Measurements from ENCODE around the gene CRABP2. TPM values are rescaled to one million over a fixed set of nuclear protein-coding genes. Genes with fewer than 3 reads are reported as not detected.

The CRABP2 gene
- total and polyA plus RNA-seq, 5 experiments from 2014 or later, result 0.44 to 2.9 TPM; not detected in 3

- Mint-ChIP-seq H3K9me3 (no peaks in the 10 kb centered on the region), H3K36me3 (peaks cover 0 to 1% (median 0%) of the 10 kb centered on the region in 3 donors), H3K4me1 (peaks cover 0 to 4% (median 1%) of the 10 kb centered on the region in 4 donors), H3K4me3 (no peak overlapping the region), H3K27me3 (peaks cover 4 to 47% (median 32%) of the 10 kb centered on the region in 5 donors), H3K27ac (no peak overlapping the region)
- no peak for DNase-seq
- POLR2A ChIA-PET, result no interaction called here
- no peak for ATAC-seq
Observed at GRCh38 chr1:156670791-156671190, 34.6 kb downstream of the CRABP2 start.

- no peaks in the 10 kb centered on the region for H3K9me3 Mint-ChIP-seq
- ATAC-seq (no peak), DNase-seq (no peak)
- POLR2A ChIA-PET, result no interaction called here
- H3K27ac Mint-ChIP-seq, result peak overlapping the region in 1 of 10 donors; percentile 16
- no peak overlapping the region for H3K4me3 Mint-ChIP-seq
- H3K27me3 Mint-ChIP-seq, result peaks cover 4 to 43% (median 29%) of the 10 kb centered on the region in 5 donors
- peaks cover 0 to 1% (median 0%) of the 10 kb centered on the region in 3 donors for H3K36me3 Mint-ChIP-seq
- H3K4me1 Mint-ChIP-seq, result peaks cover 0 to 7% (median 3%) of the 10 kb centered on the region in 4 donors
Observed at GRCh38 chr1:156670359-156670758, 35.0 kb downstream of the CRABP2 start.

GRCh38 chr1:156669794-156670193 lies 35.6 kb downstream of the CRABP2 start:
- H3K27me3 Mint-ChIP-seq, result peaks cover 4 to 38% (median 24%) of the 10 kb centered on the region in 5 donors
- ATAC-seq, result no peak
- DNase-seq, result no peak
- H3K36me3 Mint-ChIP-seq, result peaks cover 0 to 1% (median 0%) of the 10 kb centered on the region in 3 donors
- POLR2A ChIA-PET, result no interaction called here
- peaks cover 0 to 8% (median 3%) of the 10 kb centered on the region in 4 donors for H3K4me1 Mint-ChIP-seq
- no peaks in the 10 kb centered on the region for H3K9me3 Mint-ChIP-seq
- H3K27ac Mint-ChIP-seq, result no peak overlapping the region
- no peak overlapping the region for H3K4me3 Mint-ChIP-seq

GRCh38 chr1:156668801-156669637 lies 36.4 kb downstream of the CRABP2 start:
- Mint-ChIP-seq H3K27me3 (peaks cover 4 to 31% (median 16%) of the 10 kb centered on the region in 5 donors), H3K4me1 (peaks cover 0 to 14% (median 4%) of the 10 kb centered on the region in 4 donors), H3K4me3 (no peak overlapping the region), H3K36me3 (no peaks in the 10 kb centered on the region), H3K27ac (no peak overlapping the region), H3K9me3 (no peaks in the 10 kb centered on the region)
- DNase-seq (no peak), ATAC-seq (no peak)
- POLR2A ChIA-PET, result no interaction called here

GRCh38 chr1:156667968-156668709 lies 37.2 kb downstream of the CRABP2 start:
- peak overlapping the region in 1 of 10 donors; percentile 59 for H3K27ac Mint-ChIP-seq
- no peaks in the 10 kb centered on the region for H3K9me3 Mint-ChIP-seq
- H3K27me3 Mint-ChIP-seq, result peaks cover 4 to 22% (median 11%) of the 10 kb centered on the region in 5 donors
- no peak overlapping the region for H3K4me3 Mint-ChIP-seq
- peaks cover 0 to 18% (median 4%) of the 10 kb centered on the region in 4 donors for H3K4me1 Mint-ChIP-seq
- H3K36me3 Mint-ChIP-seq, result no peaks in the 10 kb centered on the region
- POLR2A ChIA-PET, result no interaction called here
- DNase-seq (no peak), ATAC-seq (no peak)

GRCh38 chr1:156667610-156667967 lies 37.8 kb downstream of the CRABP2 start:
- no peak overlapping the region for H3K27ac Mint-ChIP-seq
- no peak for DNase-seq
- H3K27me3 Mint-ChIP-seq, result peaks cover 4 to 18% (median 9%) of the 10 kb centered on the region in 5 donors
- ATAC-seq, result no peak
- no peaks in the 10 kb centered on the region for H3K36me3 Mint-ChIP-seq
- POLR2A ChIA-PET, result no interaction called here
- H3K9me3 Mint-ChIP-seq, result no peaks in the 10 kb centered on the region
- no peak overlapping the region for H3K4me3 Mint-ChIP-seq
- peaks cover 0 to 23% (median 4%) of the 10 kb centered on the region in 4 donors for H3K4me1 Mint-ChIP-seq

GRCh38 chr1:156666862-156667609 lies 38.3 kb downstream of the CRABP2 start:
- H3K36me3 Mint-ChIP-seq, result no peaks in the 10 kb centered on the region
- H3K27ac Mint-ChIP-seq, result peak overlapping the region in 1 of 10 donors; percentile 19
- H3K4me1 Mint-ChIP-seq, result peaks cover 2 to 28% (median 6%) of the 10 kb centered on the region in 4 donors
- H3K27me3 Mint-ChIP-seq, result peaks cover 4 to 14% (median 10%) of the 10 kb centered on the region in 5 donors
- no peaks in the 10 kb centered on the region for H3K9me3 Mint-ChIP-seq
- ATAC-seq (no peak), DNase-seq (no peak)
- no peak overlapping the region for H3K4me3 Mint-ChIP-seq
- POLR2A ChIA-PET, result no interaction called here

GRCh38 chr1:156665539-156665938 lies 39.8 kb downstream of the CRABP2 start:
- POLR2A ChIA-PET, result no interaction called here
- Mint-ChIP-seq H3K9me3 (no peaks in the 10 kb centered on the region), H3K27me3 (peaks cover 0 to 5% (median 0%) of the 10 kb centered on the region in 5 donors), H3K27ac (peak overlapping the region in 1 of 10 donors; percentile 9), H3K4me1 (peaks cover 12 to 42% (median 16%) of the 10 kb centered on the region in 4 donors), H3K36me3 (no peaks in the 10 kb centered on the region), H3K4me3 (peak overlapping the region in 1 of 10 donors; percentile 0)
- DNase-seq (no peak), ATAC-seq (no peak)

GRCh38 chr1:156664767-156665411 lies 40.5 kb downstream of the CRABP2 start:
- no peak overlapping the region for H3K27ac Mint-ChIP-seq
- no peaks in the 10 kb centered on the region for H3K9me3 Mint-ChIP-seq
- no peaks in the 10 kb centered on the region for H3K36me3 Mint-ChIP-seq
- ATAC-seq (no peak), DNase-seq (no peak)
- H3K4me1 Mint-ChIP-seq, result peaks cover 16 to 49% (median 22%) of the 10 kb centered on the region in 4 donors
- peaks cover 0 to 5% (median 0%) of the 10 kb centered on the region in 5 donors for H3K27me3 Mint-ChIP-seq
- H3K4me3 Mint-ChIP-seq, result no peak overlapping the region
- POLR2A ChIA-PET, result no interaction called here

GRCh38 chr1:156664046-156664766 lies 41.2 kb downstream of the CRABP2 start:
- ATAC-seq (no peak), DNase-seq (no peak)
- peak overlapping the region in 1 of 10 donors; percentile 27 for H3K27ac Mint-ChIP-seq
- peaks cover 22 to 56% (median 29%) of the 10 kb centered on the region in 4 donors for H3K4me1 Mint-ChIP-seq
- no peaks in the 10 kb centered on the region for H3K36me3 Mint-ChIP-seq
- H3K4me3 Mint-ChIP-seq, result no peak overlapping the region
- POLR2A ChIA-PET, result no interaction called here
- peaks cover 0 to 5% (median 0%) of the 10 kb centered on the region in 5 donors for H3K27me3 Mint-ChIP-seq
- no peaks in the 10 kb centered on the region for H3K9me3 Mint-ChIP-seq

GRCh38 chr1:156663178-156663577 lies 42.2 kb downstream of the CRABP2 start:
- peaks cover 0 to 5% (median 0%) of the 10 kb centered on the region in 5 donors for H3K27me3 Mint-ChIP-seq

GRCh38 chr1:156662800-156663055 lies 42.7 kb downstream of the CRABP2 start:
- H3K27ac Mint-ChIP-seq, result peak overlapping the region in 3 of 10 donors; percentile 12 to 65 (median 60)
- no peak for ATAC-seq
- no peaks in the 10 kb centered on the region for H3K36me3 Mint-ChIP-seq
- DNase-seq, result no peak
- POLR2A ChIA-PET, result no interaction called here
- H3K27me3 Mint-ChIP-seq, result peaks cover 0 to 5% (median under 1%) of the 10 kb centered on the region in 5 donors
- no peaks in the 10 kb centered on the region for H3K9me3 Mint-ChIP-seq
- no peak overlapping the region for H3K4me3 Mint-ChIP-seq
- peaks cover 25 to 62% (median 40%) of the 10 kb centered on the region in 4 donors for H3K4me1 Mint-ChIP-seq

More at GRCh38 chr1:156663178-156663577, 42.2 kb downstream of the CRABP2 start:
- H3K9me3 Mint-ChIP-seq, result no peaks in the 10 kb centered on the region
- POLR2A ChIA-PET, result no interaction called here
- ATAC-seq, result no peak
- H3K4me1 Mint-ChIP-seq, result peaks cover 22 to 61% (median 36%) of the 10 kb centered on the region in 4 donors
- no peaks in the 10 kb centered on the region for H3K36me3 Mint-ChIP-seq
- DNase-seq, result no peak
- no peak overlapping the region for H3K27ac Mint-ChIP-seq
- H3K4me3 Mint-ChIP-seq, result no peak overlapping the region
